ENCODE measurements around the gene PGS1. TPM values are rescaled to one million over a fixed set of nuclear protein-coding genes. Genes with fewer than 3 reads are reported as not detected.

PGS1 gene
- total RNA-seq, 1 donor, result 40.2 TPM

GRCh38 chr17:78446833-78447232 lies 68.4 kb downstream of the PGS1 start:
- no peak for TF ChIP-seq CTCF (IDR thresholded peaks at IDR 0.05; ENCODE audit: insufficient read depth, low read length)
- no peak overlapping the region for H3K4me3 ChIP-seq (ENCODE audit: low read depth, low read length)
- no peak for DNase-seq (ENCODE audit: low read depth)

- no peak for DNase-seq (ENCODE audit: low read depth)
- peak; percentile 10 for TF ChIP-seq CTCF (IDR thresholded peaks at IDR 0.05; ENCODE audit: insufficient read depth, low read length)
- no peak overlapping the region for H3K4me3 ChIP-seq (ENCODE audit: low read depth, low read length)
These were observed 70.0 kb downstream of the PGS1 start for GRCh38 chr17:78448356-78448993.

GRCh38 chr17:78449983-78450595 lies 71.6 kb downstream of the PGS1 start:
- no peak for TF ChIP-seq CTCF (IDR thresholded peaks at IDR 0.05; ENCODE audit: insufficient read depth, low read length)
- H3K4me3 ChIP-seq (ENCODE audit: low read depth, low read length), result no peak overlapping the region
- no peak for DNase-seq (ENCODE audit: low read depth)

- no peak for TF ChIP-seq CTCF (IDR thresholded peaks at IDR 0.05; ENCODE audit: insufficient read depth, low read length)
- no peak for DNase-seq (ENCODE audit: low read depth)
- H3K4me3 ChIP-seq (ENCODE audit: low read depth, low read length), result no peak overlapping the region
These were observed 72.4 kb downstream of the PGS1 start for GRCh38 chr17:78450696-78451345.

GRCh38 chr17:78451753-78452152 lies 73.3 kb downstream of the PGS1 start:
- no peak for DNase-seq (ENCODE audit: low read depth)
- TF ChIP-seq CTCF (IDR thresholded peaks at IDR 0.05; ENCODE audit: insufficient read depth, low read length), result no peak
- no peak overlapping the region for H3K4me3 ChIP-seq (ENCODE audit: low read depth, low read length)

- no peak overlapping the region for H3K4me3 ChIP-seq (ENCODE audit: low read depth, low read length)
- TF ChIP-seq CTCF (IDR thresholded peaks at IDR 0.05; ENCODE audit: insufficient read depth, low read length), result no peak
- DNase-seq (ENCODE audit: low read depth), result no peak
These were observed 75.9 kb downstream of the PGS1 start for GRCh38 chr17:78454346-78454745.

Measured in fibroblast of the aortic adventitia (primary cell).